GM18499 (cell line): ENCODE data around the gene RASSF3.

Source experiments
- ATAC-seq: cut with Tn5 transposase; IDR thresholded peaks from one replicate; pipeline ENCODE4 v1.9.1; 2021; ENCODE audit warnings: moderate number of reproducible peaks; ENCODE audit not compliant: insufficient read depth, unreplicated experiment

Gene RASSF3

GRCh38 chr12:64746663-64747062 lies 136.4 kb downstream of the RASSF3 start:
- ATAC-seq = no peak
